ENCODE results near the gene MED9.

DNA sequence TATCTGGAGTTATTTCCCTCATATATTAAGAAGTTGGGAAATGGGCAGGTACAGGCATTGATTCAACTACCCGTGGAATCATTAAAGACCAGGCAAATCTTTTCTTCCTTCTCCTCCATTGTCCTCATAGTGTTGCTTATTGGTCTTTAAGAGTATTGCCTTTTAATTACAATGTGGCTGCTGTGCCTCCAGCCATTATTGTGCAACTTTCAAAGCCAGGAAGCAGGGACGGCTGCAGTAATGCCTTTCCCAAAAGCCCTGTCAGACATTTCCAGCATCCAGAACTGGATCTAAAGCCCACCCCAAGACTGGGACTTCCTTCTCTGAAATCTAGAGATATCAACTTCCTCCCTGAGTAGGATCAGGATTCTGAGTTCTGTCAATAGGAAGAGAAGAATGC lies 42.3 kb upstream of the MED9 start:
- TF ChIP-seq TAF1 (conservative IDR thresholded peaks at IDR 0.05): no peak
- TF ChIP-seq YY1 (IDR thresholded peaks at IDR 0.05): no peak
- TF ChIP-seq CTCF (IDR thresholded peaks at IDR 0.05; ENCODE audit: low read depth, low read length, missing input control): no peak
- TF ChIP-seq, protein P1, sequence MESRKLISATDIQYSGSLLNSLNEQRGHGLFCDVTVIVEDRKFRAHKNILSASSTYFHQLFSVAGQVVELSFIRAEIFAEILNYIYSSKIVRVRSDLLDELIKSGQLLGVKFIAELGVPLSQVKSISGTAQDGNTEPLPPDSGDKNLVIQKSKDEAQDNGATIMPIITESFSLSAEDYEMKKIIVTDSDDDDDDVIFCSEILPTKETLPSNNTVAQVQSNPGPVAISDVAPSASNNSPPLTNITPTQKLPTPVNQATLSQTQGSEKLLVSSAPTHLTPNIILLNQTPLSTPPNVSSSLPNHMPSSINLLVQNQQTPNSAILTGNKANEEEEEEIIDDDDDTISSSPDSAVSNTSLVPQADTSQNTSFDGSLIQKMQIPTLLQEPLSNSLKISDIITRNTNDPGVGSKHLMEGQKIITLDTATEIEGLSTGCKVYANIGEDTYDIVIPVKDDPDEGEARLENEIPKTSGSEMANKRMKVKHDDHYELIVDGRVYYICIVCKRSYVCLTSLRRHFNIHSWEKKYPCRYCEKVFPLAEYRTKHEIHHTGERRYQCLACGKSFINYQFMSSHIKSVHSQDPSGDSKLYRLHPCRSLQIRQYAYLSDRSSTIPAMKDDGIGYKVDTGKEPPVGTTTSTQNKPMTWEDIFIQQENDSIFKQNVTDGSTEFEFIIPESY (IDR thresholded peaks at IDR 0.05): no peak
- TF ChIP-seq, protein P2, sequence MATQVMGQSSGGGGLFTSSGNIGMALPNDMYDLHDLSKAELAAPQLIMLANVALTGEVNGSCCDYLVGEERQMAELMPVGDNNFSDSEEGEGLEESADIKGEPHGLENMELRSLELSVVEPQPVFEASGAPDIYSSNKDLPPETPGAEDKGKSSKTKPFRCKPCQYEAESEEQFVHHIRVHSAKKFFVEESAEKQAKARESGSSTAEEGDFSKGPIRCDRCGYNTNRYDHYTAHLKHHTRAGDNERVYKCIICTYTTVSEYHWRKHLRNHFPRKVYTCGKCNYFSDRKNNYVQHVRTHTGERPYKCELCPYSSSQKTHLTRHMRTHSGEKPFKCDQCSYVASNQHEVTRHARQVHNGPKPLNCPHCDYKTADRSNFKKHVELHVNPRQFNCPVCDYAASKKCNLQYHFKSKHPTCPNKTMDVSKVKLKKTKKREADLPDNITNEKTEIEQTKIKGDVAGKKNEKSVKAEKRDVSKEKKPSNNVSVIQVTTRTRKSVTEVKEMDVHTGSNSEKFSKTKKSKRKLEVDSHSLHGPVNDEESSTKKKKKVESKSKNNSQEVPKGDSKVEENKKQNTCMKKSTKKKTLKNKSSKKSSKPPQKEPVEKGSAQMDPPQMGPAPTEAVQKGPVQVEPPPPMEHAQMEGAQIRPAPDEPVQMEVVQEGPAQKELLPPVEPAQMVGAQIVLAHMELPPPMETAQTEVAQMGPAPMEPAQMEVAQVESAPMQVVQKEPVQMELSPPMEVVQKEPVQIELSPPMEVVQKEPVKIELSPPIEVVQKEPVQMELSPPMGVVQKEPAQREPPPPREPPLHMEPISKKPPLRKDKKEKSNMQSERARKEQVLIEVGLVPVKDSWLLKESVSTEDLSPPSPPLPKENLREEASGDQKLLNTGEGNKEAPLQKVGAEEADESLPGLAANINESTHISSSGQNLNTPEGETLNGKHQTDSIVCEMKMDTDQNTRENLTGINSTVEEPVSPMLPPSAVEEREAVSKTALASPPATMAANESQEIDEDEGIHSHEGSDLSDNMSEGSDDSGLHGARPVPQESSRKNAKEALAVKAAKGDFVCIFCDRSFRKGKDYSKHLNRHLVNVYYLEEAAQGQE (IDR thresholded peaks at IDR 0.05): no peak

Data from liver (tissue), 3 donors.